Hematopoietic multipotent progenitor cell treated with erythropoietin and hydrocortisone succinate and interleukin-3 and kit ligand, for 6 days (in vitro differentiated cells): ENCODE results near the gene LYRM4.

ENCODE experiments used
- DNase-seq: peaks from one replicate; pipeline ENCODE4 v3.0.0-alpha.2; 2015

Gene LYRM4

GRCh38 chr6:5172041-5172653, 88.6 kb downstream of the LYRM4 start:
- DNase-seq: no peak

- DNase-seq: no peak
Observed at GRCh38 chr6:5167501-5167900, 93.2 kb downstream of the LYRM4 start.

GRCh38 chr6:5164092-5164491, 96.7 kb downstream of the LYRM4 start:
- no peak for DNase-seq

GRCh38 chr6:5163247-5163646, 97.5 kb downstream of the LYRM4 start:
- no peak for DNase-seq

- no peak for DNase-seq
Observed at GRCh38 chr6:5162355-5162754, 98.4 kb downstream of the LYRM4 start.

GRCh38 chr6:5160206-5160605, 100.5 kb downstream of the LYRM4 start:
- no peak for DNase-seq

GRCh38 chr6:5159162-5159561, 101.6 kb downstream of the LYRM4 start:
- no peak for DNase-seq

GRCh38 chr6:5158180-5158579, 102.6 kb downstream of the LYRM4 start:
- DNase-seq: peak; percentile 32

GRCh38 chr6:5157621-5158138, 103.1 kb downstream of the LYRM4 start:
- DNase-seq: no peak

GRCh38 chr6:5156627-5157026, 104.1 kb downstream of the LYRM4 start:
- DNase-seq: no peak

- no peak for DNase-seq
Observed at GRCh38 chr6:5155906-5156305, 104.8 kb downstream of the LYRM4 start.

GRCh38 chr6:5153186-5153585, 107.6 kb downstream of the LYRM4 start:
- no peak for DNase-seq

- no peak for DNase-seq
Observed at GRCh38 chr6:5152460-5152859, 108.3 kb downstream of the LYRM4 start.

GRCh38 chr6:5151955-5152401, 108.8 kb downstream of the LYRM4 start:
- no peak for DNase-seq

- DNase-seq: peak; percentile 62
Observed at GRCh38 chr6:5151360-5151954, 109.3 kb downstream of the LYRM4 start.

GRCh38 chr6:5150551-5151075, 110.1 kb downstream of the LYRM4 start:
- DNase-seq: no peak

- no peak for DNase-seq
Observed at GRCh38 chr6:5149891-5150290, 110.9 kb downstream of the LYRM4 start.

GRCh38 chr6:5149159-5149704, 111.5 kb downstream of the LYRM4 start:
- DNase-seq: no peak

GRCh38 chr6:5146398-5146797, 114.4 kb downstream of the LYRM4 start:
- no peak for DNase-seq

- peak; percentile 93 for DNase-seq
Observed at GRCh38 chr6:5143634-5144311, 117.0 kb downstream of the LYRM4 start.

- peak; percentile 44 for DNase-seq
Observed at GRCh38 chr6:5142915-5143314, 117.8 kb downstream of the LYRM4 start.

GRCh38 chr6:5142131-5142530, 118.6 kb downstream of the LYRM4 start:
- DNase-seq: no peak

GRCh38 chr6:5141046-5141445, 119.7 kb downstream of the LYRM4 start:
- DNase-seq: no peak
